Transverse colon (tissue), 4 donors: ENCODE data around the gene ZNF106. TPM values are rescaled to one million over a fixed set of nuclear protein-coding genes. Genes with fewer than 3 reads are reported as not detected.

Source experiments
- DNase-seq: peaks from one replicate; pipeline ENCODE4 v3.0.0-alpha.2; 2019
- H3K27ac ChIP-seq, 4 donors: fragments of 200-600 bp; sonication (generic); 2 replicates each; pipeline ENCODE4 v1.5.1; 2016 to 2018; ENCODE audit warnings: inconsistent platforms in 4 of 4
- H3K27me3 ChIP-seq: fragments of 200-600 bp; sonication (generic); 2 replicates; pipeline ENCODE4 v1.5.1; 2017; ENCODE audit warnings: inconsistent platforms
- H3K36me3 ChIP-seq, 4 donors: fragments of 200-600 bp; sonication (generic); 2 replicates each; pipeline ENCODE4 v1.5.1; 2017 to 2019; ENCODE audit warnings: inconsistent platforms in 4 of 4
- H3K4me1 ChIP-seq, 4 donors: fragments of 200-600 bp; sonication (generic); 2 replicates each; pipeline ENCODE4 v1.5.1; 2017 to 2020; ENCODE audit warnings: inconsistent platforms in 4 of 4
- H3K4me3 ChIP-seq, 4 donors: fragments of 200-600 bp; sonication (generic); 1 replicate in 1 of 4; 2 replicates in 3 of 4; pipeline versions ENCODE4 v1.5.1 to v1.6.1; 2017 to 2019; ENCODE audit warnings: inconsistent platforms in 4 of 4
- H3K9me3 ChIP-seq, 2 donors: fragments of 200-600 bp; sonication (generic); 2 replicates each; pipeline ENCODE4 v1.5.1; 2017 to 2019; ENCODE audit warnings: inconsistent platforms in 2 of 2
- EP300 ChIP-seq: sonication (generic); formaldehyde crosslinking; IDR thresholded peaks from one replicate; pipeline ENCODE4 v1.6.1; 2017; ENCODE audit warnings: antibody characterized with exemption, low read depth
- POLR2A ChIP-seq: fragments of 450-650 bp; IDR thresholded peaks from one replicate; pipeline ENCODE4 v1.6.1; 2016; ENCODE audit warnings: antibody characterized with exemption, mild to moderate bottlenecking, moderate library complexity
- POLR2AphosphoS5 ChIP-seq, 3 donors: sonication (generic); formaldehyde crosslinking; IDR thresholded peaks; one replicate each; pipeline ENCODE4 v1.6.1; 2016; ENCODE audit warnings: antibody characterized with exemption in 3 of 3
- WGBS, 2 donors: methylation state at CpG; one replicate each; pipeline ENCODE4 v1.1.5; 2018; ENCODE audit warnings: low coverage in 1 of 2; 5-methylcytosine and 5-hydroxymethylcytosine counted together
- in situ Hi-C, 4 donors: fragments of 200-750 bp; cut with MboI; loops; one replicate each; pipeline versions ENCODE4 v1.15.0 to v1.15.1; 2017; ENCODE audit warnings: low sequenced_read_pairs in 3 of 4, low pct_ligation_motif_present in 1 of 4, low pct_unique_long_range_greater_than_20kb in 1 of 4
- intact Hi-C: fragments of 100-400 bp; cut with DNase I; formaldehyde crosslinking; loops from one replicate; pipeline ENCODE4 v1.15.1; 2023; ENCODE audit warnings: low total_unique reads
- total RNA-seq, 4 donors: library from RNA; depleted of rRNA; stranded (reverse); fragments of >200 nt; gene quantifications; one replicate each; pipeline ENCODE4 v1.1.0, GENCODE V29; 2016
- TF ChIP-seq, protein P1 (sequence below), 5 experiments: fragments of 200-600 bp in 3 of 5; fragments of 450-650 bp in 2 of 5; sonication (generic) in 3 of 5; IDR thresholded peaks; 1 replicate in 2 of 5; 2 replicates in 3 of 5; pipeline ENCODE4 v1.5.1; 2016 to 2017; ENCODE audit warnings: antibody characterized with exemption in 5 of 5, inconsistent platforms in 3 of 5, mild to moderate bottlenecking in 2 of 5, moderate library complexity in 1 of 5

Gene ZNF106
- total RNA-seq, 4 donors from 2014 or later: 44.2 to 60.6 (median 50.0) TPM

GRCh38 chr15:42413920-42414319, 77.0 kb downstream of the ZNF106 start:
- no peak overlapping the region for H3K27ac ChIP-seq
- intact Hi-C loops (no loop called here), in situ Hi-C loops (no loop called here)
- peaks cover 0 to 34% (median 13%) of the 10 kb centered on the region in 4 donors for H3K36me3 ChIP-seq
- H3K27me3 ChIP-seq: no peaks in the 10 kb centered on the region
- TF ChIP-seq POLR2A (no peak), EP300 (no peak), POLR2AphosphoS5 (IDR thresholded peaks at IDR 0.05) (no peak)
- TF ChIP-seq, protein P1, sequence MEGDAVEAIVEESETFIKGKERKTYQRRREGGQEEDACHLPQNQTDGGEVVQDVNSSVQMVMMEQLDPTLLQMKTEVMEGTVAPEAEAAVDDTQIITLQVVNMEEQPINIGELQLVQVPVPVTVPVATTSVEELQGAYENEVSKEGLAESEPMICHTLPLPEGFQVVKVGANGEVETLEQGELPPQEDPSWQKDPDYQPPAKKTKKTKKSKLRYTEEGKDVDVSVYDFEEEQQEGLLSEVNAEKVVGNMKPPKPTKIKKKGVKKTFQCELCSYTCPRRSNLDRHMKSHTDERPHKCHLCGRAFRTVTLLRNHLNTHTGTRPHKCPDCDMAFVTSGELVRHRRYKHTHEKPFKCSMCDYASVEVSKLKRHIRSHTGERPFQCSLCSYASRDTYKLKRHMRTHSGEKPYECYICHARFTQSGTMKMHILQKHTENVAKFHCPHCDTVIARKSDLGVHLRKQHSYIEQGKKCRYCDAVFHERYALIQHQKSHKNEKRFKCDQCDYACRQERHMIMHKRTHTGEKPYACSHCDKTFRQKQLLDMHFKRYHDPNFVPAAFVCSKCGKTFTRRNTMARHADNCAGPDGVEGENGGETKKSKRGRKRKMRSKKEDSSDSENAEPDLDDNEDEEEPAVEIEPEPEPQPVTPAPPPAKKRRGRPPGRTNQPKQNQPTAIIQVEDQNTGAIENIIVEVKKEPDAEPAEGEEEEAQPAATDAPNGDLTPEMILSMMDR (IDR thresholded peaks at IDR 0.05): no peak
- H3K4me1 ChIP-seq: no peaks in the 10 kb centered on the region
- no peak for DNase-seq
- WGBS, 2 donors: 43 to 45% methylated on average over 2 of the region's 2 CpGs
- no peak overlapping the region for H3K4me3 ChIP-seq
- no peaks in the 10 kb centered on the region for H3K9me3 ChIP-seq

DNA sequence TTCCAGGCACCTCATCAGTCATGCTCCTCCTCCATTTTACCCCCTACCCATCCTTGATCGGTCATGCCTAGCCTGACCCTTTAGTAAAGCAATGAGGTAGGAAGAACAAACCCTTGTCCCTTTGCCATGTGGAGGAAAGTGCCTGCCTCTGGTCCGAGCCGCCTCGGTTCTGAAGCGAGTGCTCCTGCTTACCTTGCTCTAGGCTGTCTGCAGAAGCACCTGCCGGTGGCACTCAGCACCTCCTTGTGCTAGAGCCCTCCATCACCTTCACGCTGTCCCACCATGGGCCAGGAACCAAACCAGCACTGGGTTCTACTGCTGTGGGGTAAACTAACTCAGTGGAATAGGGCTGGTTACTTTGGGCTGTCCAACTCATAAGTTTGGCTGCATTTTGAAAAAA, 79.1 kb downstream of the ZNF106 start:
- peaks cover 0 to 18% (median 8%) of the 10 kb centered on the region in 4 donors for H3K36me3 ChIP-seq
- DNase-seq: no peak
- in situ Hi-C loops: no loop called here

GRCh38 chr15:42409011-42409410, 81.9 kb downstream of the ZNF106 start:
- DNase-seq: no peak
- Histone ChIP-seq H3K9me3 (no peaks in the 10 kb centered on the region), H3K27me3 (no peaks in the 10 kb centered on the region), H3K36me3 (no peaks in the 10 kb centered on the region), H3K27ac (no peak overlapping the region), H3K4me1 (no peaks in the 10 kb centered on the region), H3K4me3 (no peak overlapping the region)
- WGBS, 2 donors: 97% methylated on average over 7 of the region's 9 CpGs; no CpG with 5 or more reads in 1 of the 2 donors
- in situ Hi-C loops (no loop called here), intact Hi-C loops (no loop called here)
- no peak for TF ChIP-seq EP300
- no peak for TF ChIP-seq POLR2A
- TF ChIP-seq POLR2AphosphoS5 (IDR thresholded peaks at IDR 0.05): no peak
- TF ChIP-seq, protein P1 (IDR thresholded peaks at IDR 0.05): no peak

More for the DNA sequence above, 79.1 kb downstream of the ZNF106 start:
- TF ChIP-seq POLR2A: no peak
- TF ChIP-seq, protein P1 (IDR thresholded peaks at IDR 0.05): no peak
- no peak for TF ChIP-seq POLR2AphosphoS5 (IDR thresholded peaks at IDR 0.05)
- TF ChIP-seq EP300: no peak
- 95 to 100% methylated on average over 5 to 7 of the region's 7 CpGs for WGBS, 2 donors
- H3K27me3 ChIP-seq: no peaks in the 10 kb centered on the region
- no peaks in the 10 kb centered on the region for H3K4me1 ChIP-seq
- intact Hi-C loops: no loop called here
- no peak overlapping the region for H3K4me3 ChIP-seq
- no peaks in the 10 kb centered on the region for H3K9me3 ChIP-seq
- H3K27ac ChIP-seq: no peak overlapping the region

DNA sequence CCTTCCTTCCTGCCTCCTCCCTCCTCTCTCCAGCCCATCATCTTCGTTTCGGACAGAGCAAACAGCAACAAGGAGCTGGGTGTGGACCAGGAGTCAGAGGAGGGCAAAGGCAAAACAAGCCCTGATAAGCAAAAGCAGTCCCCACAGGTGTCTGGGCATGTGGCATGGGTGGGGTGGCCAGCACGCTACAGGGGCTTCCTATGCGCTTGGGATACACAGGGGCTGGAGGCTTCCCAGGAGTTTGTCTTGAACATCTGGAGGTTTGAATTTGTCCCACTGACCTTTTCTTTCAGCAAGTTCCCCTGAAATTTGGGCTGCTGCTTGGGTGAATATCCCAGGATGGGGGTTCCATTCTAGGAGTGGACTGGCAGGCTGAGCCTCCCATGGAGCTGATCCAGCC, 82.8 kb downstream of the ZNF106 start:
- in situ Hi-C loops: no loop called here

DNA sequence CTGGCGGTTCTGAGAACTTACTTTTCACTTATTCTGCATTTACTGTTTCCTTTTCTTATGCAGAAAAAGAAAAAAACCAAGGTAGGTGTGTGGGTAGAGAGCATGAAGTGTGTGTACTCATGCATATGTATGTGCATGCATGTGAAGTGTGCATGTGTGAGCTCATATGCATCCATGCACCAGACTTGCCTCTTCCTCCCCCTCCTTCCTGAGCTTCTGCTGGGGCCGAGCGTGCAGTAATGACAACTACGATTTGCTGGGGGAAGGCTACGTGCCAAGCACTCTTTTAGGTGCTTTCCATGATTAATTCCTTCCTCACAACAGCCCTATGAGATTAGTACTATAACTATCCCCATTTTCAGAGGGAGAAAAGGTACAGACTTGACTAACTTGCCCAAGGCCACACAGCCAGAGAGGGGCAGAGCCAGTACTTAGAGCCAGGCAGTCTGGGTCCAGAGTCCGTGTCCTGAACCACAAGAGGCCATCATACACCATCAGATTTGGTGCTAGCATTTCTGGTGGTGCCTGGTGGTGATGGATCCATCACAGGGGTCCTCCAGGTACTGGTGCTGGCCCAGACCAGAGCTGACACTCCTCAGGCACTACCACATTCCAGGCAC, 85.0 kb downstream of the ZNF106 start:
- Histone ChIP-seq H3K27me3 (no peaks in the 10 kb centered on the region), H3K27ac (no peak overlapping the region), H3K36me3 (no peaks in the 10 kb centered on the region), H3K9me3 (no peaks in the 10 kb centered on the region), H3K4me3 (no peak overlapping the region), H3K4me1 (no peaks in the 10 kb centered on the region)
- in situ Hi-C loops (no loop called here), intact Hi-C loops (no loop called here)
- TF ChIP-seq EP300 (no peak), POLR2AphosphoS5 (IDR thresholded peaks at IDR 0.05) (no peak), POLR2A (no peak)
- TF ChIP-seq, protein P1 (IDR thresholded peaks at IDR 0.05): no peak
- DNase-seq: no peak
- whole genome bisulfite sequencing, 2 donors: 78 to 80% methylated on average over 1 to 6 of the region's 6 CpGs

More for the DNA sequence above, 82.8 kb downstream of the ZNF106 start:
- no peak overlapping the region for H3K27ac ChIP-seq
- H3K9me3 ChIP-seq: no peaks in the 10 kb centered on the region
- WGBS, 2 donors: 40 to 76% methylated on average over 1 to 4 of the region's 4 CpGs
- H3K36me3 ChIP-seq: no peaks in the 10 kb centered on the region
- no peak overlapping the region for H3K4me3 ChIP-seq
- DNase-seq: no peak
- intact Hi-C loops: no loop called here
- H3K4me1 ChIP-seq: no peaks in the 10 kb centered on the region
- no peak for TF ChIP-seq EP300
- H3K27me3 ChIP-seq: no peaks in the 10 kb centered on the region
